ENCODE measurements around the gene C6orf47. TPM values are rescaled to one million over a fixed set of nuclear protein-coding genes. Genes with fewer than 3 reads are reported as not detected.

The C6orf47 gene
- total RNA-seq, 2 experiments from 2014 or later, result 9.6 to 10.5 TPM

DNA sequence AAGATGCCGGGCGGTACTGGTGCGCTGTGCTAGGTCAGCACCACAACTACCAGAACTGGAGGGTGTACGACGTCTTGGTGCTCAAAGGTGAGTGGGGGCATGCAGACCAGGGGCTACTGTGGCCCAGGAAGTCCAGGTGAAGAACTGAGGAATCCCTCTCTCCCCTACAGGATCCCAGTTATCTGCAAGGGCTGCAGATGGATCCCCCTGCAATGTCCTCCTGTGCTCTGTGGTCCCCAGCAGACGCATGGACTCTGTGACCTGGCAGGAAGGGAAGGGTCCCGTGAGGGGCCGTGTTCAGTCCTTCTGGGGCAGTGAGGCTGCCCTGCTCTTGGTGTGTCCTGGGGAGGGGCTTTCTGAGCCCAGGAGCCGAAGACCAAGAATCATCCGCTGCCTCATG is 47.1 kb upstream of the C6orf47 start:
- H3K27me3 Mint-ChIP-seq, result no peaks in the 10 kb centered on the region
- intact Hi-C loops (cut with DNase I, micrococcal nuclease), result no loop called here
- Histone ChIP-seq H3K4me1 (ENCODE audit: insufficient read depth, low read length) (peaks cover 20% of the 10 kb centered on the region), H3K27ac (ENCODE audit: low read depth in 1 of 2, low read length in 2 of 2) (no peak overlapping the region), H3K9me3 (ENCODE audit: control insufficient read depth in 1 of 2, insufficient read depth in 1 of 2, low read length in 2 of 2) (no peaks in the 10 kb centered on the region), H3K4me3 (ENCODE audit: low read length) (no peak overlapping the region), H3K36me3 (ENCODE audit: insufficient read depth, low read length) (no peaks in the 10 kb centered on the region), H3K27me3 (ENCODE audit: control insufficient read depth in 1 of 2, insufficient read depth in 2 of 2, low read length in 2 of 2) (no peaks in the 10 kb centered on the region)
- no peak overlapping the region for H3K4me3 Mint-ChIP-seq
- no peak for DNase-seq
- no peak overlapping the region for H3K27ac Mint-ChIP-seq
- ChIA-PET CTCF (no interaction called here), POLR2A (interaction anchor here (1.8 kb wide), 1 partner anchor 88 kb away, joined by 5 read pairs; no protein-coding TSS in a partner anchor)
- TF ChIP-seq, protein P1, sequence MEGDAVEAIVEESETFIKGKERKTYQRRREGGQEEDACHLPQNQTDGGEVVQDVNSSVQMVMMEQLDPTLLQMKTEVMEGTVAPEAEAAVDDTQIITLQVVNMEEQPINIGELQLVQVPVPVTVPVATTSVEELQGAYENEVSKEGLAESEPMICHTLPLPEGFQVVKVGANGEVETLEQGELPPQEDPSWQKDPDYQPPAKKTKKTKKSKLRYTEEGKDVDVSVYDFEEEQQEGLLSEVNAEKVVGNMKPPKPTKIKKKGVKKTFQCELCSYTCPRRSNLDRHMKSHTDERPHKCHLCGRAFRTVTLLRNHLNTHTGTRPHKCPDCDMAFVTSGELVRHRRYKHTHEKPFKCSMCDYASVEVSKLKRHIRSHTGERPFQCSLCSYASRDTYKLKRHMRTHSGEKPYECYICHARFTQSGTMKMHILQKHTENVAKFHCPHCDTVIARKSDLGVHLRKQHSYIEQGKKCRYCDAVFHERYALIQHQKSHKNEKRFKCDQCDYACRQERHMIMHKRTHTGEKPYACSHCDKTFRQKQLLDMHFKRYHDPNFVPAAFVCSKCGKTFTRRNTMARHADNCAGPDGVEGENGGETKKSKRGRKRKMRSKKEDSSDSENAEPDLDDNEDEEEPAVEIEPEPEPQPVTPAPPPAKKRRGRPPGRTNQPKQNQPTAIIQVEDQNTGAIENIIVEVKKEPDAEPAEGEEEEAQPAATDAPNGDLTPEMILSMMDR (IDR thresholded peaks at IDR 0.05), result no peak
- no peaks in the 10 kb centered on the region for H3K9me3 Mint-ChIP-seq
- H3K36me3 Mint-ChIP-seq (ENCODE audit: low read depth), result peaks cover 2% of the 10 kb centered on the region
- ATAC-seq (ENCODE audit: poor library complexity), result no peak
- peaks cover 13% of the 10 kb centered on the region for H3K4me1 Mint-ChIP-seq (ENCODE audit: low read depth)

DNA sequence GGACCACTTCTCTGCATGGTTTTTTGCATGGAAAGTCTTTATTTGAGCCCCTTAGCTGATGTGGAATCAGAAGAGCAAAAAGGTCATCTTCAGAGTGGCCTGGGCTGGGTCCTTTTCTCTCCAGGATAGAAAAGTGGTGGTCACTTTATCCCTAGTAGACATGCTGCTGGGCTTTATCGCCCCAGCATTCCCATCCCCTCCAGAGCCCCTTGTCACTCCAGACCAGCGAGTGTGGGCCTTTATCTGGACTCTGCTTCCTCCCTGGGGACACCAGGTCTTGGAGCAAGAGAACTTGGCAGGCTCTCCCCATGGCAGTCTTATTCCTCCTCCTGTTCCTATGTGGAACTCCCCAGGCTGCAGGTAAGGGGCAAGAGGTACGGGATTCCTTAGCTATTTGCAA is 46.0 kb upstream of the C6orf47 start, which contains the start of gene LY6G6F:
Gene LY6G6F, plus strand, starts transcription at position 268 of the 400 bp plus-strand sequence. Its CDS starts 41 bp downstream, at position 309.
- Histone ChIP-seq H3K36me3 (ENCODE audit: insufficient read depth, low read length) (no peaks in the 10 kb centered on the region), H3K4me3 (ENCODE audit: low read length) (no peak within 1 kb of the TSS), H3K9me3 (ENCODE audit: control insufficient read depth in 1 of 2, insufficient read depth in 1 of 2, low read length in 2 of 2) (no peaks in the 10 kb centered on the region), H3K27ac (ENCODE audit: low read depth in 1 of 2, low read length in 2 of 2) (no peak within 1 kb of the TSS), H3K4me1 (ENCODE audit: insufficient read depth, low read length) (peaks cover 29% of the 10 kb centered on the region), H3K27me3 (ENCODE audit: control insufficient read depth in 1 of 2, insufficient read depth in 2 of 2, low read length in 2 of 2) (no peaks in the 10 kb centered on the region)
- DNase-seq, result no peak
- Mint-ChIP-seq H3K9me3 (no peaks in the 10 kb centered on the region), H3K4me3 (no peak within 1 kb of the TSS), H3K4me1 (ENCODE audit: low read depth) (peaks cover 17% of the 10 kb centered on the region), H3K27me3 (no peaks in the 10 kb centered on the region), H3K36me3 (ENCODE audit: low read depth) (peaks cover 11% of the 10 kb centered on the region), H3K27ac (no peak within 1 kb of the TSS)
- TF ChIP-seq, protein P1 (IDR thresholded peaks at IDR 0.05), result no peak
- ATAC-seq (ENCODE audit: poor library complexity), result no peak
- CTCF ChIA-PET, result interaction anchor here (0.7 kb wide), 1 partner anchor 78 kb away, joined by 4 read pairs; no protein-coding TSS in a partner anchor
- POLR2A ChIA-PET, result interaction anchor here (1.8 kb wide), 1 partner anchor 87 kb away, joined by 5 read pairs; no protein-coding TSS in a partner anchor
- intact Hi-C loops (cut with DNase I, micrococcal nuclease), result no loop called here

DNA sequence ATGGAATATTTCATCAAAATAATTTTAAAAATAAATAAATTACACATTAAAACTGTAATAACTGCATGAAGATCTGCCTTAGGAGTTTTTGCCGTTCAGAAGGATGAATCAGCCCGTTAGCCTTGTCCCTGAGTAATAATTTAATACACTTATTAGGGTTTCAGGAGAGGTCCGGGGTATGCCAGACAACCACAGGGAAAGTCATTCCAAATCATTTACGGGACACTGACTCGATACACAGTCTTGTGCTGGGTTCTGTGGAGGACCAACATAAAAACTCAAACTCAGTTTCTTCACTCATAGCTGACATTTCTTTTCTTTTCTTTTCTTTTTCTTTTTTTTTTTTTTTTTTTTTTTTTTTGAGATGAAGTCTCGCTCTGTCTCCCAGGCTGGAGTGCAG is 45.4 kb upstream of the C6orf47 start:
- H3K36me3 Mint-ChIP-seq (ENCODE audit: low read depth), result peaks cover 18% of the 10 kb centered on the region
- no peaks in the 10 kb centered on the region for H3K27me3 ChIP-seq (ENCODE audit: control insufficient read depth in 1 of 2, insufficient read depth in 2 of 2, low read length in 2 of 2)
- H3K27ac Mint-ChIP-seq, result no peak overlapping the region
- no peak for DNase-seq
- ChIA-PET CTCF (interaction anchor here (0.7 kb wide), 1 partner anchor 77 kb away, joined by 4 read pairs; no protein-coding TSS in a partner anchor), POLR2A (interaction anchor here (0.9 kb wide), 1 partner anchor 101 kb away, joined by 3 read pairs; no protein-coding TSS in a partner anchor)
- no peak overlapping the region for H3K27ac ChIP-seq (ENCODE audit: low read depth in 1 of 2, low read length in 2 of 2)
- H3K36me3 ChIP-seq (ENCODE audit: insufficient read depth, low read length), result no peaks in the 10 kb centered on the region
- H3K4me3 Mint-ChIP-seq, result no peak overlapping the region
- peaks cover 29% of the 10 kb centered on the region for H3K4me1 ChIP-seq (ENCODE audit: insufficient read depth, low read length)
- no peak overlapping the region for H3K4me3 ChIP-seq (ENCODE audit: low read length)
- intact Hi-C loops (cut with DNase I, micrococcal nuclease), result loop anchor here in 1 of 2 experiments (2.0 kb wide), 1 partner anchor 25 kb away; no protein-coding TSS in a partner anchor
- no peaks in the 10 kb centered on the region for H3K9me3 ChIP-seq (ENCODE audit: control insufficient read depth in 1 of 2, insufficient read depth in 1 of 2, low read length in 2 of 2)
- H3K4me1 Mint-ChIP-seq (ENCODE audit: low read depth), result peaks cover 23% of the 10 kb centered on the region
- TF ChIP-seq, protein P1 (IDR thresholded peaks at IDR 0.05), result no peak
- ATAC-seq (ENCODE audit: poor library complexity), result no peak
- no peaks in the 10 kb centered on the region for H3K27me3 Mint-ChIP-seq
- H3K9me3 Mint-ChIP-seq, result no peaks in the 10 kb centered on the region

Measured in CD4-positive, alpha-beta T cell (primary cell).